RKO (cell line): ENCODE measurements around the gene POLR2H.
A peak's percentile ranks its signal among the peaks of the same experiment; 100 is the strongest.

Experiments used
- DNase-seq: peaks from one replicate; pipeline ENCODE4 v3.0.0-alpha.2; 2016; ENCODE audit warnings: low spot score

Gene POLR2H

GRCh38 chr3:184352149-184352785 is 9.2 kb upstream of the POLR2H start:
- no peak for DNase-seq

GRCh38 chr3:184352897-184353545 is 8.5 kb upstream of the POLR2H start:
- no peak for DNase-seq

GRCh38 chr3:184353546-184353941 is 8.0 kb upstream of the POLR2H start:
- DNase-seq = no peak

- no peak for DNase-seq
These were observed 7.3 kb upstream of the POLR2H start for GRCh38 chr3:184354121-184354728.

- DNase-seq = no peak
These were observed 6.8 kb upstream of the POLR2H start for GRCh38 chr3:184354754-184355153.

GRCh38 chr3:184355261-184356040 is 6.1 kb upstream of the POLR2H start:
- no peak for DNase-seq

- DNase-seq = no peak
These were observed 4.0 kb upstream of the POLR2H start for GRCh38 chr3:184357248-184358123.

- DNase-seq = no peak
These were observed 3.3 kb upstream of the POLR2H start for GRCh38 chr3:184358124-184358767.

- no peak for DNase-seq
These were observed 2.6 kb upstream of the POLR2H start for GRCh38 chr3:184358921-184359350.

- no peak for DNase-seq
These were observed 1.9 kb upstream of the POLR2H start for GRCh38 chr3:184359610-184360009.

GRCh38 chr3:184360070-184360928 is 1.2 kb upstream of the POLR2H start:
- no peak for DNase-seq

- no peak for DNase-seq
These were observed 480 bp upstream of the POLR2H start for GRCh38 chr3:184360929-184361531.

- peak; percentile 79 for DNase-seq
These were observed 590 bp downstream of the POLR2H start for GRCh38 chr3:184361932-184362667.

- DNase-seq = peak; percentile 97
These were observed 1.4 kb downstream of the POLR2H start for GRCh38 chr3:184362668-184363546.

GRCh38 chr3:184366619-184367289 is 5.2 kb downstream of the POLR2H start:
- DNase-seq = no peak

- no peak for DNase-seq
These were observed 6.6 kb downstream of the POLR2H start for GRCh38 chr3:184368116-184368515.

GRCh38 chr3:184368586-184369183 is 7.2 kb downstream of the POLR2H start:
- DNase-seq = no peak
